ENCODE data around the gene CEP152.

- TF ChIP-seq REST (IDR thresholded peaks at IDR 0.05; ENCODE audit: low read depth, low read length) (no peak), YBX1 (IDR thresholded peaks at IDR 0.05) (no peak), RFX5 (IDR thresholded peaks at IDR 0.05; ENCODE audit: low read depth, low read length) (no peak), CREM (IDR thresholded peaks at IDR 0.05; ENCODE audit: low read depth) (no peak), TARDBP (IDR thresholded peaks at IDR 0.05; ENCODE audit: borderline replicate concordance) (no peak), YY1 (IDR thresholded peaks at IDR 0.05; ENCODE audit: low read depth, low read length) (no peak), POLR2A (IDR thresholded peaks at IDR 0.05; ENCODE audit: low read depth, low read length) (no peak), HDGF (IDR thresholded peaks at IDR 0.05) (no peak), CTCF (IDR thresholded peaks at IDR 0.05 in 2 of 3, conservative IDR thresholded peaks at IDR 0.05 in 1 of 3; ENCODE audit: control insufficient read depth in 2 of 3, extremely low read depth in 1 of 3, insufficient read depth in 1 of 3, low read depth in 3 of 3, low read length in 3 of 3) (no peak), MXI1 (IDR thresholded peaks at IDR 0.05; ENCODE audit: low read depth, low read length) (no peak), SUPT20H (IDR thresholded peaks at IDR 0.05; ENCODE audit: borderline replicate concordance, control insufficient read depth, low read depth, low read length) (no peak)
These were observed 47.5 kb upstream of the CEP152 start for GRCh38 chr15:48858401-48858800.
